Measurements from ENCODE around the gene MPPED1. TPM values are rescaled to one million over a fixed set of nuclear protein-coding genes. Genes with fewer than 3 reads are reported as not detected.

Gene MPPED1
- total RNA-seq, 2 experiments from 2014 or later, result not detected

GRCh38 chr22:43384863-43385262 is 27.0 kb upstream of the MPPED1 start:
- CTCF ChIA-PET, result interaction anchor here (0.7 to 8.1 kb wide), 10 partner anchors 10 to 561 kb away, joined by 3 to 41 read pairs (median 4); no protein-coding TSS in a partner anchor

GRCh38 chr22:43385770-43386641 is 25.8 kb upstream of the MPPED1 start:
- Mint-ChIP-seq H3K27me3 (peaks cover 11% of the 10 kb centered on the region), H3K4me3 (no peak overlapping the region), H3K27ac (no peak overlapping the region), H3K9me3 (no peaks in the 10 kb centered on the region), H3K36me3 (no peaks in the 10 kb centered on the region), H3K4me1 (ENCODE audit: low read depth) (peaks cover 6% of the 10 kb centered on the region)
- peak; percentile 80 for DNase-seq
- CTCF ChIA-PET, result interaction anchor here (0.6 to 8.1 kb wide), 19 partner anchors 12 to 560 kb away, joined by 3 to 41 read pairs (median 3); no protein-coding TSS in a partner anchor
- POLR2A ChIA-PET, result no interaction called here
- intact Hi-C loops (cut with micrococcal nuclease), result loop anchor here (1.0 kb wide), 2 partner anchors 112 to 155 kb away; no protein-coding TSS in a partner anchor

More at GRCh38 chr22:43384863-43385262, 27.0 kb upstream of the MPPED1 start:
- Mint-ChIP-seq H3K27ac (no peak overlapping the region), H3K36me3 (no peaks in the 10 kb centered on the region), H3K27me3 (peaks cover 11% of the 10 kb centered on the region), H3K4me3 (no peak overlapping the region), H3K9me3 (no peaks in the 10 kb centered on the region), H3K4me1 (ENCODE audit: low read depth) (peaks cover 6% of the 10 kb centered on the region)
- POLR2A ChIA-PET, result no interaction called here
- intact Hi-C loops (cut with micrococcal nuclease), result loop anchor here (1.0 kb wide), 2 partner anchors 111 to 154 kb away; no protein-coding TSS in a partner anchor
- no peak for DNase-seq

- intact Hi-C loops (cut with micrococcal nuclease), result no loop called here
- DNase-seq, result no peak
- H3K36me3 Mint-ChIP-seq, result no peaks in the 10 kb centered on the region
- ChIA-PET CTCF (interaction anchor here (1.1 to 8.1 kb wide), 5 partner anchors 100 to 156 kb away, joined by 3 to 41 read pairs (median 10); no protein-coding TSS in a partner anchor), POLR2A (no interaction called here)
- peaks cover 6% of the 10 kb centered on the region for H3K4me1 Mint-ChIP-seq (ENCODE audit: low read depth)
- H3K4me3 Mint-ChIP-seq, result no peak overlapping the region
- H3K27ac Mint-ChIP-seq, result no peak overlapping the region
- H3K27me3 Mint-ChIP-seq, result peaks cover 11% of the 10 kb centered on the region
- no peaks in the 10 kb centered on the region for H3K9me3 Mint-ChIP-seq
Measured at GRCh38 chr22:43387815-43388214, 24.0 kb upstream of the MPPED1 start.

- no peak overlapping the region for H3K27ac Mint-ChIP-seq
- peaks cover 11% of the 10 kb centered on the region for H3K27me3 Mint-ChIP-seq
- H3K36me3 Mint-ChIP-seq, result no peaks in the 10 kb centered on the region
- H3K4me1 Mint-ChIP-seq (ENCODE audit: low read depth), result peaks cover 6% of the 10 kb centered on the region
- intact Hi-C loops (cut with micrococcal nuclease), result no loop called here
- CTCF ChIA-PET, result interaction anchor here (1.1 to 8.1 kb wide), 5 partner anchors 27 to 157 kb away, joined by 3 to 41 read pairs (median 4); no protein-coding TSS in a partner anchor
- no peak overlapping the region for H3K4me3 Mint-ChIP-seq
- POLR2A ChIA-PET, result no interaction called here
- peak; percentile 79 for DNase-seq
- H3K9me3 Mint-ChIP-seq, result no peaks in the 10 kb centered on the region
Measured at GRCh38 chr22:43388420-43388851, 23.4 kb upstream of the MPPED1 start.

- no peaks in the 10 kb centered on the region for H3K9me3 Mint-ChIP-seq
- no peak for DNase-seq
- intact Hi-C loops (cut with micrococcal nuclease), result no loop called here
- H3K27ac Mint-ChIP-seq, result no peak overlapping the region
- ChIA-PET CTCF (interaction anchor here (1.0 to 8.1 kb wide), 6 partner anchors 11 to 158 kb away, joined by 3 to 41 read pairs (median 4); no protein-coding TSS in a partner anchor), POLR2A (no interaction called here)
- peaks cover 6% of the 10 kb centered on the region for H3K4me1 Mint-ChIP-seq (ENCODE audit: low read depth)
- H3K36me3 Mint-ChIP-seq, result no peaks in the 10 kb centered on the region
- peaks cover 14% of the 10 kb centered on the region for H3K27me3 Mint-ChIP-seq
- no peak overlapping the region for H3K4me3 Mint-ChIP-seq
Measured at GRCh38 chr22:43389227-43389836, 22.5 kb upstream of the MPPED1 start.

- Mint-ChIP-seq H3K4me3 (no peak overlapping the region), H3K36me3 (no peaks in the 10 kb centered on the region), H3K27ac (no peak overlapping the region), H3K9me3 (no peaks in the 10 kb centered on the region), H3K4me1 (ENCODE audit: low read depth) (peaks cover 6% of the 10 kb centered on the region), H3K27me3 (peaks cover 14% of the 10 kb centered on the region)
- intact Hi-C loops (cut with micrococcal nuclease), result no loop called here
- POLR2A ChIA-PET, result no interaction called here
- CTCF ChIA-PET, result interaction anchor here (1.0 to 8.1 kb wide), 4 partner anchors 12 to 159 kb away, joined by 3 to 41 read pairs (median 4); no protein-coding TSS in a partner anchor
- no peak for DNase-seq
Measured at GRCh38 chr22:43390166-43390565, 21.6 kb upstream of the MPPED1 start.

- Mint-ChIP-seq H3K4me1 (ENCODE audit: low read depth) (peaks cover 4% of the 10 kb centered on the region), H3K27ac (no peak overlapping the region), H3K27me3 (peaks cover 14% of the 10 kb centered on the region), H3K4me3 (no peak overlapping the region), H3K36me3 (no peaks in the 10 kb centered on the region), H3K9me3 (no peaks in the 10 kb centered on the region)
- POLR2A ChIA-PET, result no interaction called here
- no peak for DNase-seq
- CTCF ChIA-PET, result no interaction called here
- intact Hi-C loops (cut with micrococcal nuclease), result no loop called here
Measured at GRCh38 chr22:43390872-43391271, 20.9 kb upstream of the MPPED1 start.

GRCh38 chr22:43391306-43391705 is 20.5 kb upstream of the MPPED1 start:
- H3K36me3 Mint-ChIP-seq, result no peaks in the 10 kb centered on the region
- DNase-seq, result no peak
- no peak overlapping the region for H3K27ac Mint-ChIP-seq
- peaks cover 1% of the 10 kb centered on the region for H3K4me1 Mint-ChIP-seq (ENCODE audit: low read depth)
- peaks cover 14% of the 10 kb centered on the region for H3K27me3 Mint-ChIP-seq
- intact Hi-C loops (cut with micrococcal nuclease), result no loop called here
- H3K9me3 Mint-ChIP-seq, result no peaks in the 10 kb centered on the region
- no peak overlapping the region for H3K4me3 Mint-ChIP-seq
- CTCF ChIA-PET, result no interaction called here
- POLR2A ChIA-PET, result no interaction called here

GRCh38 chr22:43392385-43392989 is 19.3 kb upstream of the MPPED1 start:
- Mint-ChIP-seq H3K4me3 (no peak overlapping the region), H3K9me3 (no peaks in the 10 kb centered on the region), H3K36me3 (no peaks in the 10 kb centered on the region), H3K4me1 (ENCODE audit: low read depth) (no peaks in the 10 kb centered on the region), H3K27me3 (peaks cover 11% of the 10 kb centered on the region), H3K27ac (no peak overlapping the region)
- intact Hi-C loops (cut with micrococcal nuclease), result no loop called here
- POLR2A ChIA-PET, result no interaction called here
- CTCF ChIA-PET, result no interaction called here
- DNase-seq, result no peak

GRCh38 chr22:43393132-43393843 is 18.5 kb upstream of the MPPED1 start:
- ChIA-PET CTCF (no interaction called here), POLR2A (no interaction called here)
- Mint-ChIP-seq H3K4me1 (ENCODE audit: low read depth) (no peaks in the 10 kb centered on the region), H3K27me3 (peaks cover 9% of the 10 kb centered on the region), H3K9me3 (no peaks in the 10 kb centered on the region), H3K4me3 (no peak overlapping the region), H3K27ac (no peak overlapping the region), H3K36me3 (no peaks in the 10 kb centered on the region)
- DNase-seq, result no peak
- intact Hi-C loops (cut with micrococcal nuclease), result no loop called here

- Mint-ChIP-seq H3K36me3 (no peaks in the 10 kb centered on the region), H3K9me3 (no peaks in the 10 kb centered on the region), H3K27me3 (peaks cover 8% of the 10 kb centered on the region), H3K4me3 (no peak overlapping the region), H3K27ac (no peak overlapping the region), H3K4me1 (ENCODE audit: low read depth) (no peaks in the 10 kb centered on the region)
- intact Hi-C loops (cut with micrococcal nuclease), result no loop called here
- CTCF ChIA-PET, result interaction anchor here (1.1 kb wide), 1 partner anchor 9 kb away, joined by 3 read pairs; no protein-coding TSS in a partner anchor
- POLR2A ChIA-PET, result no interaction called here
- DNase-seq, result no peak
Measured at GRCh38 chr22:43393844-43394474, 17.9 kb upstream of the MPPED1 start.
